HEK293 (cell line): Measurements from ENCODE around the gene CWF19L1.

ENCODE experiments used
- MYNN ChIP-seq: fragments of 450-650 bp; formaldehyde crosslinking; IDR thresholded peaks from 2 replicates; pipeline ENCODE4 v1.5.1; 2016; ENCODE audit warnings: missing biosample characterization, missing genetic modification characterization, borderline replicate concordance
- PRDM10 ChIP-seq: fragments of 450-650 bp; formaldehyde crosslinking; IDR thresholded peaks from 2 replicates; pipeline ENCODE4 v1.5.1; 2016; ENCODE audit warnings: missing biosample characterization, missing genetic modification characterization
- SP7 ChIP-seq: fragments of 450-650 bp; formaldehyde crosslinking; IDR thresholded peaks from 2 replicates; pipeline ENCODE4 v1.5.1; 2016; ENCODE audit warnings: missing biosample characterization, missing genetic modification characterization
- TRIM28 ChIP-seq: IDR thresholded peaks from 2 replicates; pipeline ENCODE4 v1.6.1; 2011; ENCODE audit warnings: low read length, control low read depth, borderline replicate concordance
- ZBTB21 ChIP-seq: fragments of 450-650 bp; formaldehyde crosslinking; IDR thresholded peaks from 2 replicates; pipeline ENCODE4 v1.5.1; 2017; ENCODE audit warnings: missing biosample characterization, missing genetic modification characterization
- ZNF555 ChIP-seq: fragments of 450-650 bp; formaldehyde crosslinking; conservative IDR thresholded peaks from 2 replicates; pipeline ENCODE4 v1.5.1; 2017; ENCODE audit warnings: missing biosample characterization, mild to moderate bottlenecking, missing genetic modification characterization, inconsistent platforms
- TF ChIP-seq, protein P1 (sequence below): fragments of 450-650 bp; formaldehyde crosslinking; IDR thresholded peaks from 2 replicates; pipeline ENCODE4 v1.5.1; 2017; ENCODE audit warnings: missing biosample characterization, missing genetic modification characterization
- TF ChIP-seq, protein P2 (sequence below): fragments of 450-650 bp; formaldehyde crosslinking; optimal IDR thresholded peaks from 2 replicates; pipeline ENCODE3; 2016; ENCODE audit warnings: missing biosample characterization, mild to moderate bottlenecking, missing genetic modification characterization
- TF ChIP-seq, protein P3 (sequence below): fragments of 450-650 bp; formaldehyde crosslinking; IDR thresholded peaks from 2 replicates; pipeline ENCODE4 v1.5.1; 2016; ENCODE audit warnings: missing biosample characterization, missing genetic modification characterization
- TF ChIP-seq, protein P4 (sequence below): fragments of 450-650 bp; formaldehyde crosslinking; IDR thresholded peaks from 2 replicates; pipeline ENCODE4 v1.5.1; 2017; ENCODE audit warnings: missing biosample characterization, missing genetic modification characterization
- TF ChIP-seq, protein P5 (sequence below): fragments of 450-650 bp; formaldehyde crosslinking; IDR thresholded peaks from 2 replicates; pipeline ENCODE4 v1.5.1; 2016; ENCODE audit warnings: missing biosample characterization, missing genetic modification characterization

- TF ChIP-seq, protein P1, sequence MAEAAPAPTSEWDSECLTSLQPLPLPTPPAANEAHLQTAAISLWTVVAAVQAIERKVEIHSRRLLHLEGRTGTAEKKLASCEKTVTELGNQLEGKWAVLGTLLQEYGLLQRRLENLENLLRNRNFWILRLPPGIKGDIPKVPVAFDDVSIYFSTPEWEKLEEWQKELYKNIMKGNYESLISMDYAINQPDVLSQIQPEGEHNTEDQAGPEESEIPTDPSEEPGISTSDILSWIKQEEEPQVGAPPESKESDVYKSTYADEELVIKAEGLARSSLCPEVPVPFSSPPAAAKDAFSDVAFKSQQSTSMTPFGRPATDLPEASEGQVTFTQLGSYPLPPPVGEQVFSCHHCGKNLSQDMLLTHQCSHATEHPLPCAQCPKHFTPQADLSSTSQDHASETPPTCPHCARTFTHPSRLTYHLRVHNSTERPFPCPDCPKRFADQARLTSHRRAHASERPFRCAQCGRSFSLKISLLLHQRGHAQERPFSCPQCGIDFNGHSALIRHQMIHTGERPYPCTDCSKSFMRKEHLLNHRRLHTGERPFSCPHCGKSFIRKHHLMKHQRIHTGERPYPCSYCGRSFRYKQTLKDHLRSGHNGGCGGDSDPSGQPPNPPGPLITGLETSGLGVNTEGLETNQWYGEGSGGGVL (tag by site-specific recombination), result no peak
- no peak for TF ChIP-seq ZBTB21
- TF ChIP-seq, protein P2, sequence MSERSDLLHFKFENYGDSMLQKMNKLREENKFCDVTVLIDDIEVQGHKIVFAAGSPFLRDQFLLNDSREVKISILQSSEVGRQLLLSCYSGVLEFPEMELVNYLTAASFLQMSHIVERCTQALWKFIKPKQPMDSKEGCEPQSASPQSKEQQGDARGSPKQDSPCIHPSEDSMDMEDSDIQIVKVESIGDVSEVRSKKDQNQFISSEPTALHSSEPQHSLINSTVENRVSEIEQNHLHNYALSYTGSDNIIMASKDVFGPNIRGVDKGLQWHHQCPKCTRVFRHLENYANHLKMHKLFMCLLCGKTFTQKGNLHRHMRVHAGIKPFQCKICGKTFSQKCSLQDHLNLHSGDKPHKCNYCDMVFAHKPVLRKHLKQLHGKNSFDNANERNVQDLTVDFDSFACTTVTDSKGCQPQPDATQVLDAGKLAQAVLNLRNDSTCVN (tag by site-specific recombination), result no peak
- TF ChIP-seq PRDM10, result no peak
- TF ChIP-seq, protein P3, sequence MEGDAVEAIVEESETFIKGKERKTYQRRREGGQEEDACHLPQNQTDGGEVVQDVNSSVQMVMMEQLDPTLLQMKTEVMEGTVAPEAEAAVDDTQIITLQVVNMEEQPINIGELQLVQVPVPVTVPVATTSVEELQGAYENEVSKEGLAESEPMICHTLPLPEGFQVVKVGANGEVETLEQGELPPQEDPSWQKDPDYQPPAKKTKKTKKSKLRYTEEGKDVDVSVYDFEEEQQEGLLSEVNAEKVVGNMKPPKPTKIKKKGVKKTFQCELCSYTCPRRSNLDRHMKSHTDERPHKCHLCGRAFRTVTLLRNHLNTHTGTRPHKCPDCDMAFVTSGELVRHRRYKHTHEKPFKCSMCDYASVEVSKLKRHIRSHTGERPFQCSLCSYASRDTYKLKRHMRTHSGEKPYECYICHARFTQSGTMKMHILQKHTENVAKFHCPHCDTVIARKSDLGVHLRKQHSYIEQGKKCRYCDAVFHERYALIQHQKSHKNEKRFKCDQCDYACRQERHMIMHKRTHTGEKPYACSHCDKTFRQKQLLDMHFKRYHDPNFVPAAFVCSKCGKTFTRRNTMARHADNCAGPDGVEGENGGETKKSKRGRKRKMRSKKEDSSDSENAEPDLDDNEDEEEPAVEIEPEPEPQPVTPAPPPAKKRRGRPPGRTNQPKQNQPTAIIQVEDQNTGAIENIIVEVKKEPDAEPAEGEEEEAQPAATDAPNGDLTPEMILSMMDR (tag by site-specific recombination), result no peak
- TF ChIP-seq TRIM28, result no peak
- TF ChIP-seq, protein P4, sequence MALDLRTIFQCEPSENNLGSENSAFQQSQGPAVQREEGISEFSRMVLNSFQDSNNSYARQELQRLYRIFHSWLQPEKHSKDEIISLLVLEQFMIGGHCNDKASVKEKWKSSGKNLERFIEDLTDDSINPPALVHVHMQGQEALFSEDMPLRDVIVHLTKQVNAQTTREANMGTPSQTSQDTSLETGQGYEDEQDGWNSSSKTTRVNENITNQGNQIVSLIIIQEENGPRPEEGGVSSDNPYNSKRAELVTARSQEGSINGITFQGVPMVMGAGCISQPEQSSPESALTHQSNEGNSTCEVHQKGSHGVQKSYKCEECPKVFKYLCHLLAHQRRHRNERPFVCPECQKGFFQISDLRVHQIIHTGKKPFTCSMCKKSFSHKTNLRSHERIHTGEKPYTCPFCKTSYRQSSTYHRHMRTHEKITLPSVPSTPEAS (tag by site-specific recombination), result no peak
- TF ChIP-seq, protein P5, sequence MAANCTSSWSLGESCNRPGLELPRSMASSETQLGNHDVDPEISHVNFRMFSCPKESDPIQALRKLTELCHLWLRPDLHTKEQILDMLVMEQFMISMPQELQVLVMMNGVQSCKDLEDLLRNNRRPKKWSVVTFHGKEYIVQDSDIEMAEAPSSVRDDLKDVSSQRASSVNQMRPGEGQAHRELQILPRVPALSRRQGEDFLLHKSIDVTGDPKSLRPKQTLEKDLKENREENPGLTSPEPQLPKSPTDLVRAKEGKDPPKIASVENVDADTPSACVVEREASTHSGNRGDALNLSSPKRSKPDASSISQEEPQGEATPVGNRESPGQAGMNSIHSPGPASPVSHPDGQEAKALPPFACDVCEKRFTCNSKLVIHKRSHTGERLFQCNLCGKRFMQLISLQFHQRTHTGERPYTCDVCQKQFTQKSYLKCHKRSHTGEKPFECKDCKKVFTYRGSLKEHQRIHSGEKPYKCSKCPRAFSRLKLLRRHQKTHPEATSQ (tag by site-specific recombination), result no peak
- no peak for TF ChIP-seq MYNN
- TF ChIP-seq ZNF555 (tag by site-specific recombination), result no peak
- TF ChIP-seq SP7 (tag by site-specific recombination), result no peak
These were observed 27.6 kb downstream of the CWF19L1 start for GRCh38 chr10:100239851-100240250.
